ENCODE measurements around the gene KCNQ2. TPM values are rescaled to one million over a fixed set of nuclear protein-coding genes. Genes with fewer than 3 reads are reported as not detected.

KCNQ2 gene
- total RNA-seq, 1 experiment from 2014 or later, result not detected

- Mint-ChIP-seq H3K27me3 (ENCODE audit: insufficient read depth, unreplicated experiment) (peaks cover 73% of the 10 kb centered on the region), H3K36me3 (ENCODE audit: insufficient read depth, unreplicated experiment) (no peaks in the 10 kb centered on the region), H3K4me1 (ENCODE audit: insufficient read depth, unreplicated experiment) (no peaks in the 10 kb centered on the region), H3K9me3 (ENCODE audit: unreplicated experiment) (peaks cover 7% of the 10 kb centered on the region), H3K4me3 (ENCODE audit: unreplicated experiment) (no peak overlapping the region), H3K27ac (ENCODE audit: low read depth, unreplicated experiment) (no peak overlapping the region)
- no peak for DNase-seq (ENCODE audit: unreplicated experiment)
- POLR2A ChIA-PET, result no interaction called here
- no TSS peak for BruUV-seq (replicated peaks)
- intact Hi-C loops (cut with micrococcal nuclease), result no loop called here
- CTCF ChIA-PET, result no interaction called here
- no peak for TF ChIP-seq CTCF (IDR thresholded peaks at IDR 0.05; ENCODE audit: unreplicated experiment)
These were observed 47.8 kb downstream of the KCNQ2 start for GRCh38 chr20:63424613-63425012.

GRCh38 chr20:63423751-63424150, 48.7 kb downstream of the KCNQ2 start:
- H3K4me3 Mint-ChIP-seq (ENCODE audit: unreplicated experiment), result no peak overlapping the region
- H3K4me1 Mint-ChIP-seq (ENCODE audit: insufficient read depth, unreplicated experiment), result no peaks in the 10 kb centered on the region
- TF ChIP-seq CTCF (IDR thresholded peaks at IDR 0.05; ENCODE audit: unreplicated experiment), result no peak
- intact Hi-C loops (cut with micrococcal nuclease), result no loop called here
- no peak for DNase-seq (ENCODE audit: unreplicated experiment)
- no TSS peak for BruUV-seq (replicated peaks)
- H3K27me3 Mint-ChIP-seq (ENCODE audit: insufficient read depth, unreplicated experiment), result peaks cover 75% of the 10 kb centered on the region
- ChIA-PET CTCF (no interaction called here), POLR2A (no interaction called here)
- no peak overlapping the region for H3K27ac Mint-ChIP-seq (ENCODE audit: low read depth, unreplicated experiment)
- H3K36me3 Mint-ChIP-seq (ENCODE audit: insufficient read depth, unreplicated experiment), result no peaks in the 10 kb centered on the region
- H3K9me3 Mint-ChIP-seq (ENCODE audit: unreplicated experiment), result peaks cover 7% of the 10 kb centered on the region

- CTCF ChIA-PET, result interaction anchor here (1.0 to 1.4 kb wide), 2 partner anchors 19 to 239 kb away, joined by 3 read pairs; no protein-coding TSS in a partner anchor
These were observed 49.8 kb downstream of the KCNQ2 start for GRCh38 chr20:63422653-63423052.

GRCh38 chr20:63421913-63422312, 50.5 kb downstream of the KCNQ2 start:
- ChIA-PET POLR2A (no interaction called here), CTCF (interaction anchor here (1.0 to 1.4 kb wide), 2 partner anchors 20 to 238 kb away, joined by 3 read pairs; no protein-coding TSS in a partner anchor)
- no TSS peak for BruUV-seq (replicated peaks)
- H3K27ac Mint-ChIP-seq (ENCODE audit: low read depth, unreplicated experiment), result no peak overlapping the region
- no peak for TF ChIP-seq CTCF (IDR thresholded peaks at IDR 0.05; ENCODE audit: unreplicated experiment)
- H3K9me3 Mint-ChIP-seq (ENCODE audit: unreplicated experiment), result peaks cover 7% of the 10 kb centered on the region
- peaks cover 82% of the 10 kb centered on the region for H3K27me3 Mint-ChIP-seq (ENCODE audit: insufficient read depth, unreplicated experiment)
- H3K4me1 Mint-ChIP-seq (ENCODE audit: insufficient read depth, unreplicated experiment), result no peaks in the 10 kb centered on the region
- intact Hi-C loops (cut with micrococcal nuclease), result no loop called here
- no peak for DNase-seq (ENCODE audit: unreplicated experiment)
- no peak overlapping the region for H3K4me3 Mint-ChIP-seq (ENCODE audit: unreplicated experiment)
- no peaks in the 10 kb centered on the region for H3K36me3 Mint-ChIP-seq (ENCODE audit: insufficient read depth, unreplicated experiment)

More at GRCh38 chr20:63422653-63423052, 49.8 kb downstream of the KCNQ2 start:
- POLR2A ChIA-PET, result no interaction called here
- H3K9me3 Mint-ChIP-seq (ENCODE audit: unreplicated experiment), result peaks cover 7% of the 10 kb centered on the region
- intact Hi-C loops (cut with micrococcal nuclease), result no loop called here
- no peak for TF ChIP-seq CTCF (IDR thresholded peaks at IDR 0.05; ENCODE audit: unreplicated experiment)
- DNase-seq (ENCODE audit: unreplicated experiment), result no peak
- H3K27me3 Mint-ChIP-seq (ENCODE audit: insufficient read depth, unreplicated experiment), result peaks cover 82% of the 10 kb centered on the region
- no peaks in the 10 kb centered on the region for H3K4me1 Mint-ChIP-seq (ENCODE audit: insufficient read depth, unreplicated experiment)
- no peak overlapping the region for H3K27ac Mint-ChIP-seq (ENCODE audit: low read depth, unreplicated experiment)
- no TSS peak for BruUV-seq (replicated peaks)
- no peaks in the 10 kb centered on the region for H3K36me3 Mint-ChIP-seq (ENCODE audit: insufficient read depth, unreplicated experiment)
- H3K4me3 Mint-ChIP-seq (ENCODE audit: unreplicated experiment), result no peak overlapping the region
